Measurements from ENCODE around the gene BCAS1.

DNA sequence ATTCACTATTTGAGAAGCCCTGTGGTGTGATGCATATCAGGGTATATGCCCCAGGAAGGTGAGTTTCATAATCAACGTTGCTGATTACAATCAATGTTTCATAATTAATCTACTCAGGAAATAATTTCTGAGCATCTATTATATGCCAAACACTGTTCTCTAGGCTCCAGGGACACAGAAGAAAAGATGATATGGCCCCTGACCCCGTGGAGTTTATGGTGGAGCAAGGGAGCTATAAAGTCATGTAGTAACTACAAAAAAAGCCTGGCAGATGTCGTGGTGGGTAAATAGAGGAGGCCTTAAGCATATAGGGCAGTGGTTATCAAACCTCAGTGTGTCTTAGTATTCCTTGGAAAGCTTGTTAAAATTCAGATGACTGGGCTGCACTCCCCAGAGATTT, 40.1 kb upstream of the BCAS1 start:
- no peak for TF ChIP-seq POLR2A (IDR thresholded peaks at IDR 0.05)
- no peak for TF ChIP-seq CTCF (IDR thresholded peaks at IDR 0.05 in 8 of 11, conservative IDR thresholded peaks at IDR 0.05 in 3 of 11)
- TF ChIP-seq POLR2AphosphoS5 (IDR thresholded peaks at IDR 0.05) = no peak
